SU-DHL-6 (cell line): Measurements from ENCODE around the gene ORC2.

Experiments
- H2AFZ ChIP-seq: fragments of 200-600 bp; sonication (generic); 2 replicates; pipeline ENCODE4 v1.6.1; 2014; ENCODE audit warnings: low read depth, mild to moderate bottlenecking, moderate library complexity, mixed read lengths, antibody characterized with exemption, low read length; ENCODE audit not compliant: severe bottlenecking
- H3F3A ChIP-seq: fragments of 200-600 bp; shearing (Covaris generic); 2 replicates; pipeline ENCODE4 v1.6.0; 2016; ENCODE audit warnings: antibody characterized with exemption, mild to moderate bottlenecking; ENCODE audit not compliant: insufficient read depth
- H3K27ac ChIP-seq: fragments of 200-600 bp; sonication (generic); 2 replicates; pipeline ENCODE4 v1.5.1; 2016; ENCODE audit warnings: low read depth, mild to moderate bottlenecking, low read length, moderate library complexity, mixed read lengths
- H3K27me3 ChIP-seq: fragments of 200-600 bp; sonication (generic), shearing (Covaris generic); 2 replicates; pipeline ENCODE4 v1.6.0; 2014; ENCODE audit warnings: mild to moderate bottlenecking, low read length
- H3K36me3 ChIP-seq: fragments of 200-600 bp; sonication (generic); 2 replicates; pipeline ENCODE4 v1.6.1; 2014; ENCODE audit warnings: mild to moderate bottlenecking, low read length, mixed read lengths
- H3K4me2 ChIP-seq: fragments of 300-600, 200-600 bp; shearing (Covaris generic), sonication (generic); 2 replicates; pipeline ENCODE4 v1.6.0; 2014; ENCODE audit warnings: low read length, low read depth, mild to moderate bottlenecking; ENCODE audit not compliant: poor library complexity, severe bottlenecking
- H3K4me3 ChIP-seq: fragments of 200-600 bp; sonication (generic); 2 replicates; pipeline ENCODE4 v1.5.1; 2014; ENCODE audit warnings: antibody characterized with exemption, low read length, mild to moderate bottlenecking, mixed read lengths; ENCODE audit not compliant: insufficient read depth, poor library complexity, severe bottlenecking
- H3K79me2 ChIP-seq: fragments of 200-600 bp; sonication (generic); 2 replicates; pipeline ENCODE4 v1.6.1; 2014; ENCODE audit warnings: mild to moderate bottlenecking, low read length, moderate library complexity; ENCODE audit not compliant: insufficient read depth
- H3K9ac ChIP-seq: fragments of 200-600 bp; sonication (generic); 2 replicates; pipeline ENCODE4 v1.7.0; 2014; ENCODE audit warnings: mild to moderate bottlenecking, low read length
- H3K9me2 ChIP-seq: fragments of 200-600 bp; sonication (generic); replicated peaks from 2 replicates; pipeline ENCODE4 v1.6.1; 2014; ENCODE audit warnings: low read length; ENCODE audit not compliant: insufficient read depth
- H3K9me3 ChIP-seq: fragments of 200-600 bp; sonication (generic); 2 replicates; pipeline ENCODE4 v1.6.1; 2014; ENCODE audit warnings: low read length, mixed read lengths; ENCODE audit not compliant: insufficient read depth
- H4K20me1 ChIP-seq: fragments of 200-600 bp; sonication (generic); 2 replicates; pipeline ENCODE4 v1.6.1; 2014; ENCODE audit warnings: low read depth, mild to moderate bottlenecking, antibody characterized with exemption, low read length, moderate library complexity, mixed read lengths
- EZH2phosphoT487 ChIP-seq: fragments of 200-600 bp; sonication (generic), shearing (Covaris generic); conservative IDR thresholded peaks from 2 replicates; pipeline ENCODE4 v1.6.1; 2018; ENCODE audit warnings: mild to moderate bottlenecking, antibody characterized with exemption, low read length, moderate library complexity, mixed read lengths
- TF ChIP-seq, protein P1 (sequence below): fragments of 200-600 bp; sonication (generic); IDR thresholded peaks from one replicate; pipeline ENCODE4 v1.5.1; 2017; ENCODE audit warnings: antibody characterized with exemption, mild to moderate bottlenecking, low read length, moderate library complexity; ENCODE audit not compliant: insufficient read depth, poor library complexity, severe bottlenecking

The ORC2 gene

DNA sequence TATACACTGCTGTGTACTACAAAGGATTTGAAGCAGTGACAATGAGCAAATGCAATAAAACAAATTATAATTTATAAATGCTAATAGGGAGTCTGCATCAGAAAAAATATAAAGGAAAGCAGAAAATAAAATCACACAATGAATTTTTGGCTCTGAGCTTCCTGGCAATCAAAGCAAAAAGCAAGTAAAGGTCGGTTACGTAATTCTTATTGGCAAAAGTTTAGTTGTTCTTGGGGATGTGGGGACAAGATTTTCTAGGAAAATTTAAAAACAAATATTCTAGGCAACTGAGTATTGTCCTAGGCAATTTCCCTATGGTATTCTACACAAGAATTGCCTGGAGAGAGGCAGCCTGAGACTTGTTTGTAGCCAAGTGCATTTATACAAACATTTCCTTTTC is 1.8 kb downstream of the ORC2 start:
- Histone ChIP-seq H4K20me1 (no peaks in the 10 kb centered on the region), H3K27ac (peak overlapping the region; percentile 66), H3K36me3 (peaks cover 11% of the 10 kb centered on the region; the same call in 1 of the 2 replicates), H3K4me2 (peak overlapping the region; percentile 86), H3K9me2 (no peaks in the 10 kb centered on the region), H3K79me2 (peaks cover 55% of the 10 kb centered on the region), H3K4me3 (peak overlapping the region; percentile 80), H3K27me3 (no peaks in the 10 kb centered on the region), H3K9me3 (no peaks in the 10 kb centered on the region), H3F3A (peaks cover 38% of the 10 kb centered on the region), H3K9ac (peak overlapping the region; percentile 70; the same call in 1 of the 2 replicates), H2AFZ (no peak overlapping the region)
- TF ChIP-seq EZH2phosphoT487, result no peak
- TF ChIP-seq, protein P1, sequence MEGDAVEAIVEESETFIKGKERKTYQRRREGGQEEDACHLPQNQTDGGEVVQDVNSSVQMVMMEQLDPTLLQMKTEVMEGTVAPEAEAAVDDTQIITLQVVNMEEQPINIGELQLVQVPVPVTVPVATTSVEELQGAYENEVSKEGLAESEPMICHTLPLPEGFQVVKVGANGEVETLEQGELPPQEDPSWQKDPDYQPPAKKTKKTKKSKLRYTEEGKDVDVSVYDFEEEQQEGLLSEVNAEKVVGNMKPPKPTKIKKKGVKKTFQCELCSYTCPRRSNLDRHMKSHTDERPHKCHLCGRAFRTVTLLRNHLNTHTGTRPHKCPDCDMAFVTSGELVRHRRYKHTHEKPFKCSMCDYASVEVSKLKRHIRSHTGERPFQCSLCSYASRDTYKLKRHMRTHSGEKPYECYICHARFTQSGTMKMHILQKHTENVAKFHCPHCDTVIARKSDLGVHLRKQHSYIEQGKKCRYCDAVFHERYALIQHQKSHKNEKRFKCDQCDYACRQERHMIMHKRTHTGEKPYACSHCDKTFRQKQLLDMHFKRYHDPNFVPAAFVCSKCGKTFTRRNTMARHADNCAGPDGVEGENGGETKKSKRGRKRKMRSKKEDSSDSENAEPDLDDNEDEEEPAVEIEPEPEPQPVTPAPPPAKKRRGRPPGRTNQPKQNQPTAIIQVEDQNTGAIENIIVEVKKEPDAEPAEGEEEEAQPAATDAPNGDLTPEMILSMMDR, result no peak

DNA sequence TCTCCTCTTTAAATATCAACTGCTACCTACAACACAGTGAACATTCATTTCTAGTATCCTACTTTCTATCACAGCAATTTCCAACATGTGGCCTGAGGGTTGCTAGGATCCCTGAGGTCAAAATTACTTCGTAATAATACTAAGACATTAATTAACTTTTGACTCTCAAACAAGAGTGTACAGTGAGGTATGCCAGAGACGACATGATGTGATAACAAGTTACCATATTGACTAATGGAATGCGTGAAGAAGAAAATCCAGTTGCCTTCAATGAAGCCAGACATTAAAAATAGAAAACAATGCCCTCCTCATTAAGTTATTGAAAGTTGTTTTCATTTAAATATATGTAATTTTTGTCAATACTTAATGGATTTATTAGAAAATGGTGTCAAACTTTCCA is 13.1 kb downstream of the ORC2 start:
- no peaks in the 10 kb centered on the region for H3K9me2 ChIP-seq

GRCh38 chr2:200945395-200945729 is 18.1 kb downstream of the ORC2 start:
- H3K27ac ChIP-seq, result no peak overlapping the region
- no peaks in the 10 kb centered on the region for H3K27me3 ChIP-seq
- peaks cover 2% of the 10 kb centered on the region; the same call in 1 of the 2 replicates for H3F3A ChIP-seq
- no peak for TF ChIP-seq EZH2phosphoT487
- H3K79me2 ChIP-seq, result no peaks in the 10 kb centered on the region
- no peak overlapping the region for H3K9ac ChIP-seq
- H3K36me3 ChIP-seq, result peaks cover 35% of the 10 kb centered on the region; the same call in 1 of the 2 replicates
- no peaks in the 10 kb centered on the region for H4K20me1 ChIP-seq
- H3K9me2 ChIP-seq, result no peaks in the 10 kb centered on the region
- H3K4me3 ChIP-seq, result no peak overlapping the region
- no peaks in the 10 kb centered on the region for H3K9me3 ChIP-seq
- no peak overlapping the region for H3K4me2 ChIP-seq
- H2AFZ ChIP-seq, result no peak overlapping the region

More for the DNA sequence above, 13.1 kb downstream of the ORC2 start:
- Histone ChIP-seq H3K27me3 (no peaks in the 10 kb centered on the region), H3F3A (peaks cover 6% of the 10 kb centered on the region; the same call in 1 of the 2 replicates), H4K20me1 (no peaks in the 10 kb centered on the region), H3K27ac (no peak overlapping the region), H3K36me3 (peaks cover 53% of the 10 kb centered on the region), H3K9me3 (no peaks in the 10 kb centered on the region), H3K9ac (no peak overlapping the region), H3K4me3 (no peak overlapping the region), H3K79me2 (no peaks in the 10 kb centered on the region), H2AFZ (no peak overlapping the region), H3K4me2 (no peak overlapping the region)
- TF ChIP-seq, protein P1, result no peak
- TF ChIP-seq EZH2phosphoT487, result no peak

- no peaks in the 10 kb centered on the region for H3K9me2 ChIP-seq
- no peak overlapping the region for H3K27ac ChIP-seq
- no peak overlapping the region for H3K4me3 ChIP-seq
- no peak overlapping the region for H3K4me2 ChIP-seq
- H2AFZ ChIP-seq, result no peak overlapping the region
- H3F3A ChIP-seq, result peaks cover 2% of the 10 kb centered on the region; the same call in 1 of the 2 replicates
- H3K9ac ChIP-seq, result no peak overlapping the region
- H4K20me1 ChIP-seq, result no peaks in the 10 kb centered on the region
- H3K36me3 ChIP-seq, result peaks cover 36% of the 10 kb centered on the region; the same call in 1 of the 2 replicates
- no peaks in the 10 kb centered on the region for H3K27me3 ChIP-seq
- no peaks in the 10 kb centered on the region for H3K79me2 ChIP-seq
- H3K9me3 ChIP-seq, result no peaks in the 10 kb centered on the region
- no peak for TF ChIP-seq EZH2phosphoT487
- TF ChIP-seq, protein P1, result no peak
These were observed 18.7 kb downstream of the ORC2 start for GRCh38 chr2:200944467-200945394.
